Nephron (organoid): Measurements from ENCODE around the gene PTTG2.

Experiments used
- H3K27ac Mint-ChIP-seq, 3 experiments: 2 replicates each; pipeline ENCODE4 v1.8.0; 2020; ENCODE audit warnings: mixed read lengths in 3 of 3, mild to moderate bottlenecking in 2 of 3, moderate library complexity in 1 of 3
- H3K27me3 Mint-ChIP-seq: 2 replicates; pipeline ENCODE4 v1.8.0; 2021; ENCODE audit warnings: low read depth, mild to moderate bottlenecking, moderate library complexity, mixed read lengths
- H3K36me3 Mint-ChIP-seq: 2 replicates; pipeline ENCODE4 v1.8.0; 2020; ENCODE audit warnings: low read depth, mixed read lengths
- H3K4me1 Mint-ChIP-seq: 2 replicates; pipeline ENCODE4 v1.8.0; 2020; ENCODE audit warnings: mixed read lengths
- H3K4me3 Mint-ChIP-seq, 3 experiments: 2 replicates each; pipeline ENCODE4 v1.8.0; 2020; ENCODE audit warnings: mild to moderate bottlenecking in 3 of 3, mixed read lengths in 3 of 3, moderate library complexity in 2 of 3
- H3K9me3 Mint-ChIP-seq: 2 replicates; pipeline ENCODE4 v1.8.0; 2020; ENCODE audit warnings: mixed read lengths
- TF ChIP-seq, protein P1 (sequence below), 3 experiments: fragments of 200-600 bp; sonication (generic); IDR thresholded peaks; one replicate each; pipeline ENCODE4 v1.5.0; 2021; ENCODE audit warnings: antibody characterized with exemption in 3 of 3; ENCODE audit not compliant: unreplicated experiment in 3 of 3

PTTG2 gene

DNA sequence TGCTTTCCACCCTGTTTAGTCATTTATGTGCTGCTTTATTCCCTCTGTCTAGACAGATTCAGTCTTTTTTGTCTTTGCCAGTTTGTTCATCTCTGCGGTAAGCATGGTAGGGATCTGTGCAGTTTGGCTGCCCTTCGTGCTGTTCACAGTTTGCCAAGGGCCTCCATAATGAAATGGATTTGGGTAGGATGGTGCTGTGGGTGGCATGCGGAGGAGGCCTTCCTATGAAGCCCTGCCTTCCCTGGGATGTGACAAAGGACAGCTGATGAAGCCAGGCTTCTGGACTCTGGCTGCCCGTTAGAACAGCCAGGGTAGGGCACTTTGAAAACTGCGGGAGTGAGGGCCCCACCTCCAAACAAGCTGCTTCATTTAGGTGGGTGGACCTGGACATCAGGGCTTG, 47.4 kb downstream of the PTTG2 start:
- TF ChIP-seq, protein P1, sequence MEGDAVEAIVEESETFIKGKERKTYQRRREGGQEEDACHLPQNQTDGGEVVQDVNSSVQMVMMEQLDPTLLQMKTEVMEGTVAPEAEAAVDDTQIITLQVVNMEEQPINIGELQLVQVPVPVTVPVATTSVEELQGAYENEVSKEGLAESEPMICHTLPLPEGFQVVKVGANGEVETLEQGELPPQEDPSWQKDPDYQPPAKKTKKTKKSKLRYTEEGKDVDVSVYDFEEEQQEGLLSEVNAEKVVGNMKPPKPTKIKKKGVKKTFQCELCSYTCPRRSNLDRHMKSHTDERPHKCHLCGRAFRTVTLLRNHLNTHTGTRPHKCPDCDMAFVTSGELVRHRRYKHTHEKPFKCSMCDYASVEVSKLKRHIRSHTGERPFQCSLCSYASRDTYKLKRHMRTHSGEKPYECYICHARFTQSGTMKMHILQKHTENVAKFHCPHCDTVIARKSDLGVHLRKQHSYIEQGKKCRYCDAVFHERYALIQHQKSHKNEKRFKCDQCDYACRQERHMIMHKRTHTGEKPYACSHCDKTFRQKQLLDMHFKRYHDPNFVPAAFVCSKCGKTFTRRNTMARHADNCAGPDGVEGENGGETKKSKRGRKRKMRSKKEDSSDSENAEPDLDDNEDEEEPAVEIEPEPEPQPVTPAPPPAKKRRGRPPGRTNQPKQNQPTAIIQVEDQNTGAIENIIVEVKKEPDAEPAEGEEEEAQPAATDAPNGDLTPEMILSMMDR (IDR thresholded peaks at IDR 0.05; ENCODE audit: unreplicated experiment in 3 of 3), result no peak
- H3K27ac Mint-ChIP-seq, result peak overlapping the region; percentile 53 to 80 (median 78)
- H3K36me3 Mint-ChIP-seq, result no peaks in the 10 kb centered on the region
- H3K4me3 Mint-ChIP-seq, result no peak overlapping the region
- no peaks in the 10 kb centered on the region for H3K27me3 Mint-ChIP-seq
- peaks cover 79% of the 10 kb centered on the region for H3K4me1 Mint-ChIP-seq
- no peaks in the 10 kb centered on the region for H3K9me3 Mint-ChIP-seq

DNA sequence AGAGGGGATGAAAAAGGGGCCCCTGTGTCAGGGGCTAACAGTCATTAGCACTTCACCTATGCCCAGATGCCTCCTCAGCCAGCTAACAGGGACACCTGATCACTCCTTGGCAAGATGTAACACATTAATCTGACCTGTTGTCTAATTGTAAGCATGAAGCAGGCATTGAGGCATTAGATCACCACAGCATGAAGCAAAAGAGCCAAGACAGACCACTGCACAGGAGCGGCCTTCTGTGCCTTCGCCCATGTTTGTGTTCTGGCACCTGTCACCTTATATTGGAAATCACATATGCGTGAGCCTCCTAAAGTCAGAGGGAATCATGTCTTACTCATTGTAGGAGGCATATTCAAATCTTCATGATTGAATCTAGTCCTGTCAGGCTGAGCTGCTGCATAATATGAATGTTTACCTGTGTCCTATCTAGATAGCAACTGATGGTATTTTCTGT, 48.4 kb downstream of the PTTG2 start:
- Mint-ChIP-seq H3K27me3 (no peaks in the 10 kb centered on the region), H3K4me1 (peaks cover 77% of the 10 kb centered on the region), H3K36me3 (no peaks in the 10 kb centered on the region), H3K9me3 (no peaks in the 10 kb centered on the region), H3K4me3 (no peak overlapping the region), H3K27ac (peak overlapping the region; percentile 53 to 78 (median 66))
- TF ChIP-seq, protein P1 (IDR thresholded peaks at IDR 0.05; ENCODE audit: unreplicated experiment in 3 of 3), result no peak

- H3K27ac Mint-ChIP-seq, result peak overlapping the region; percentile 53 to 83 (median 78)
- TF ChIP-seq, protein P1 (IDR thresholded peaks at IDR 0.05; ENCODE audit: unreplicated experiment in 3 of 3), result no peak
- no peaks in the 10 kb centered on the region for H3K27me3 Mint-ChIP-seq
- peaks cover 77% of the 10 kb centered on the region for H3K4me1 Mint-ChIP-seq
- no peaks in the 10 kb centered on the region for H3K9me3 Mint-ChIP-seq
- H3K36me3 Mint-ChIP-seq, result peaks cover 2% of the 10 kb centered on the region
- H3K4me3 Mint-ChIP-seq, result no peak overlapping the region
Measured at GRCh38 chr4:38009421-38009820, 49.2 kb downstream of the PTTG2 start.

- TF ChIP-seq, protein P1 (IDR thresholded peaks at IDR 0.05; ENCODE audit: unreplicated experiment in 3 of 3), result no peak
Measured at GRCh38 chr4:38009949-38010348, 49.8 kb downstream of the PTTG2 start.

More at GRCh38 chr4:38009949-38010348, 49.8 kb downstream of the PTTG2 start:
- Mint-ChIP-seq H3K9me3 (no peaks in the 10 kb centered on the region), H3K36me3 (peaks cover 8% of the 10 kb centered on the region), H3K4me1 (peaks cover 76% of the 10 kb centered on the region), H3K27me3 (no peaks in the 10 kb centered on the region), H3K4me3 (peak overlapping the region in 1 of 3 experiments; percentile 13), H3K27ac (peak overlapping the region; percentile 53 to 71 (median 57))
